GM10266 (cell line): ENCODE results near the gene CNTN4.

ENCODE experiments used
- DNase-seq: peaks from one replicate; pipeline ENCODE4 v3.0.0; 2012; ENCODE audit errors: extremely low spot score
- TF ChIP-seq, protein P1 (sequence below): IDR thresholded peaks from 2 replicates; pipeline ENCODE4 v1.5.1; 2012; ENCODE audit warnings: mild to moderate bottlenecking, low read depth; ENCODE audit not compliant: control insufficient read depth, insufficient read depth; ENCODE audit errors: missing control alignments

Gene CNTN4

DNA sequence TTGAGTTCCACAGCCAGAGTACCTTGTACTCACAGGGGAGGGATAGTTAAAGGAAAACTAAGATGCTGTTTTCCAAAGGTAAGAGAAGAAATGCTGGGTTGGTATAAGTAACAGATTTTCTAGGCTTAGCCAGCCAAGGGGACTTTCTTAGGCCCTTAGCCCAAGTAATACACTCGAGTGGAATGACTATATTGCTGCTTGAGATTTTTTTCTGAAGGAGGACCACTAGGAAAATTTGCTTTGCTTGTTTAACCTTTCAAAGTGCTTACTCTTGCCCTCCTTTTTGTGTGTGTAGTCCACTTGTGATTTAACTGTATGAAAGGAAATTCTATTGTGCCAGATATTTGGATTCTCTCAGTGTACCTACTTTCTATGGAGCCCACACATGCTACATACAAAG is 961.0 kb downstream of the CNTN4 start:
- DNase-seq: no peak
- TF ChIP-seq, protein P1, sequence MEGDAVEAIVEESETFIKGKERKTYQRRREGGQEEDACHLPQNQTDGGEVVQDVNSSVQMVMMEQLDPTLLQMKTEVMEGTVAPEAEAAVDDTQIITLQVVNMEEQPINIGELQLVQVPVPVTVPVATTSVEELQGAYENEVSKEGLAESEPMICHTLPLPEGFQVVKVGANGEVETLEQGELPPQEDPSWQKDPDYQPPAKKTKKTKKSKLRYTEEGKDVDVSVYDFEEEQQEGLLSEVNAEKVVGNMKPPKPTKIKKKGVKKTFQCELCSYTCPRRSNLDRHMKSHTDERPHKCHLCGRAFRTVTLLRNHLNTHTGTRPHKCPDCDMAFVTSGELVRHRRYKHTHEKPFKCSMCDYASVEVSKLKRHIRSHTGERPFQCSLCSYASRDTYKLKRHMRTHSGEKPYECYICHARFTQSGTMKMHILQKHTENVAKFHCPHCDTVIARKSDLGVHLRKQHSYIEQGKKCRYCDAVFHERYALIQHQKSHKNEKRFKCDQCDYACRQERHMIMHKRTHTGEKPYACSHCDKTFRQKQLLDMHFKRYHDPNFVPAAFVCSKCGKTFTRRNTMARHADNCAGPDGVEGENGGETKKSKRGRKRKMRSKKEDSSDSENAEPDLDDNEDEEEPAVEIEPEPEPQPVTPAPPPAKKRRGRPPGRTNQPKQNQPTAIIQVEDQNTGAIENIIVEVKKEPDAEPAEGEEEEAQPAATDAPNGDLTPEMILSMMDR: no peak

DNA sequence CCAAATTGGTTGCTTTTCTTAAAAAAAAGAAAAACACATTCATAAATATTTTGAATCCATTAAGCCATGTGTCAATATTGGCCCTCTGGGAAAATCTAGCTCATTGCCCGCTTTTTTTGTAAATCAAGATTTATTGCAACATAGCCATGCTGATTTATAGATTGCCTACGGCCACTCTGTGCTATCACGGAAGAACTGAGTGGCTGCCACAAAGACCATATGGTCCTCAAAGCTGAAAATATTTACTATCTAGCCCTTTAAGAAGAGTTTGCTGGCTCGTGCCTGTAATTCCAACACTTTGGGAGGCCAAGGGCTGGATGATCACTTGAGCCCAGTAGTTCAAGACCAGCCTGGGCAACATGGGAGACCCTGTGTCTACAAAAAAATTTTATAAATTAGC is 965.6 kb downstream of the CNTN4 start:
- no peak for DNase-seq
- TF ChIP-seq, protein P1: no peak

DNA sequence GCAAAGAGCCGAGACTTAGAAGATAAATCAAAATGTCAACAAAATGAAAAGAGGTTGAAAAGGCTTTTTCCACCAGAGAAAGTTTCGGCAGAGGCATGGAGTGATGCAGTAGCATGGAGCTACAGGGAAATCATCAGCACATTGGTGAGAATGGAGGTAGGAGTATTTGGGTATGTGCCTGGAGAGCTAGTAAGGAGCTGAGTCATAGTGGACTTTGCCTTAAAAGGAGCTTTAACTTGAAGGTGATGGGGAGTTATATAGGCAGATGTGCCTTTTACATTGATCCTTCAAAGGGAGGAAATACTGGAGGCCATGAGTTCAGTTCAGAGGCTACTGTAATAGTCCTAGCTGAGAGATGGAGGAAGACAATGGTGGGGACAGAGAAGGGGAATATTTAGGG is 967.2 kb downstream of the CNTN4 start:
- DNase-seq: no peak
- TF ChIP-seq, protein P1: no peak

DNA sequence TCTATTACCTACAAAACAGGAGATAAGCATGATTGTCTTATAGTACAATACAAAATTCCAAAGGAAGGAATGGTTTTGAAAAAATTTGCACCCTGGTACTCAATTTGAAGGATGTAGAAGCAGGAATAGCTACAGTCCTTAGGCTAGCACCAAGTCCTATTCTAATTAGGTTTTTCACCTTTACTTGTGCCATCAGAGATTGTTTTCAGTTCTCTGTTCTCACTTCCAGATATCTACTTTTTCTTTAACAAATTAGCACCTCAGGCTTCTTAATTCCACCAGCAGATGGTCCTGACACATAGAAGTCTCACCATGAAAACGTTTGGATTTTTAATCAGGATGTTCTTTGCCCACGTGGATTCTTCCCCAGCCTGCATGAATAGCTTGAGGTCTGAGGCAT is 967.7 kb downstream of the CNTN4 start:
- DNase-seq: no peak
- TF ChIP-seq, protein P1: no peak

DNA sequence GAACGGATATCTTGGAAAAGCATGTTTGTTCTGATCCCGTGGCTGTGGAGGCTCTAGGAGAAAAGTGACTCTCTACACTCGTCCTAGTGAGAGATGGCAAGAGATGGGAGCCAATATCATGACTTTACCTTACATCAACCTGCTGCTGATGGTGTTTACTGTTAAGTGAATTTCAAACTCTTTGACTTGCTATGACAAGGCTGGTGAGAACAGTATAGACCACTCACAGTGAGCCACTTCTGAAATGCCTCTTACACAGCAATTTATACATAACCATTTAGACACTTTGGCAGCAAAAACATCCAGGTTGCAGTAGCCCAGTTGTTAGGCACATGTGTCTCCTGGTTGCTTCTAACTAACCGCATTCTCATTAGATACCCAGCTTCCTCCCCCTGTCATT is 968.2 kb downstream of the CNTN4 start:
- TF ChIP-seq, protein P1: no peak
- no peak for DNase-seq

DNA sequence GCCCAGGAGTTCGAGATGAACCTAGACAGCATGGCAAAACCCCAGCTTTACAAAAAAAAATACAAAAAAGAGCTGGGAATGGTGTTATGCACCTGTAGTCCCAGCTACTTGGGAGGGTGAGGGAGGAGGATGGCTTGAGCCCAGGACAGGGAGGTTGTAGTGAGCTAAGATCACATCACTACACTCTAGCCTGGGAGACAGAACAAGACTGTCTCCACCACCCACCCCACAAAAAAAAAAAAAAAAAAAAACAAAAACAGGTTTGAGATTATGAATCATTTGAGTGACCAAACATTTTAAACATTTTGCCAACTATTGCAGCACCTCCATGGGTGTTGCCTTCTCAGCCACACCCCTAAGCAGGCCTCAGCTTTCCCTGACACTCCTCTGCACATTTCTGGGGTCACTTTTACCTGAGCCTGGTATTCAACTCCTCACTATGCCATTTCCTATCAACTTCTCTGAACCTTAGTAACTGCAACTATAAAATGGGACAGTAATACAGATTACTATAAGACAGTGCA is 969.8 kb downstream of the CNTN4 start:
- TF ChIP-seq, protein P1: no peak
- DNase-seq: no peak

DNA sequence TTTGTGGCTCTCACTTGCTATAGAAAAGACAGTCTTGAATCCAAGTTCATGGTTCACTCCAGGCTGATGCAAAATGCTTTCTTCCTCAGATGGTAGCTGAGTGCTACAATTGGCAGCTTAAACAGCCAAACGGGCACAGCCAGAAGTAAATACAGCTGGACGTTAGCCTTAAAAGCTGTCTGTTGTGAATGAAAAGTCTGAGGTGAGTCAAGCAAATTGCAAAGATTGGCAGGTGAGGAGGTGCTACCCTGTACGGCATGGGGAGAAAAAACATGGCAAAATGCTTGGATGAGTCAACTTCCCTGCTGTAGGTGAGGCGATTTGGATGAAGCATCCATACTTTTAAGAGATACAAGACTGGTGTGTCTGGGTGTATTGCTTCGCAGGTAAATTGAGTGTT is 971.1 kb downstream of the CNTN4 start:
- DNase-seq: no peak
- TF ChIP-seq, protein P1: no peak
